Gastrocnemius medialis (tissue), 4 donors: ENCODE data around the gene GTF2E1.

Experiments used
- CTCF ChIP-seq, 5 experiments: fragments of 450-650 bp in 3 of 5; fragments of 200-600 bp in 2 of 5; sonication (generic) in 2 of 5; IDR thresholded peaks in 4 of 5; conservative IDR thresholded peaks in 1 of 5; 1 replicate in 4 of 5; 2 replicates in 1 of 5; pipeline ENCODE4 v1.5.1; 2016 to 2019; ENCODE audit warnings: antibody characterized with exemption in 5 of 5, mild to moderate bottlenecking in 3 of 5, moderate library complexity in 3 of 5
- POLR2A ChIP-seq, 2 donors: fragments of 450-650 bp; IDR thresholded peaks; one replicate each; pipeline ENCODE4 v1.6.1; 2017; ENCODE audit warnings: antibody characterized with exemption in 2 of 2, mild to moderate bottlenecking in 2 of 2, moderate library complexity in 2 of 2

- TF ChIP-seq CTCF (IDR thresholded peaks at IDR 0.05 in 4 of 5, conservative IDR thresholded peaks at IDR 0.05 in 1 of 5) (no peak), POLR2A (IDR thresholded peaks at IDR 0.05) (no peak)
Observed at GRCh38 chr3:120791913-120792312, 49.4 kb downstream of the GTF2E1 start.
